IMR-90 (cell line): ENCODE results near the gene IER3. TPM values are rescaled to one million over a fixed set of nuclear protein-coding genes. Genes with fewer than 3 reads are reported as not detected.
A peak's percentile ranks its signal among the peaks of the same experiment; 100 is the strongest.

Experiments used
- ATAC-seq: fragments of 200-7000 bp; cut with Tn5 transposase; 2 replicates; pipeline ENCODE4 v1.9.1; 2020; ENCODE audit warnings: low read depth, mild to moderate bottlenecking, moderate library complexity
- BruUV-seq: library from RNA; stranded (reverse); fragments of 400-500 nt; replicated peaks from 2 replicates; lab custom pipeline; 2021; lab: Mats Ljungman, UMichigan
- CTCF ChIA-PET: fragments of 300-600 bp; formaldehyde crosslinking; extraction: SDS; loops from one replicate; lab custom pipeline; 2021; ENCODE audit warnings: antibody characterized with exemption; lab: Yijun Ruan, JAX
- POLR2A ChIA-PET: fragments of 300-600 bp; sonication (Branson Sonifier 250); formaldehyde crosslinking; loops from one replicate; lab custom pipeline; 2022; ENCODE audit warnings: antibody characterized with exemption; ENCODE audit not compliant: unreplicated experiment; lab: Charles Lee
- DNase-seq: peaks from one replicate; pipeline ENCODE4 v3.0.0; 2013
- H2AFZ ChIP-seq: replicated peaks from 2 replicates; pipeline ENCODE3; 2013; ENCODE audit warnings: low read length, mild to moderate bottlenecking; ENCODE audit not compliant: poor library complexity
- H2AK5ac ChIP-seq: 2 replicates; pipeline ENCODE4 v1.6.1; 2013; ENCODE audit warnings: low read depth, low read length, inconsistent platforms
- H2AK9ac ChIP-seq: replicated peaks from 2 replicates; pipeline ENCODE3; 2013; ENCODE audit warnings: mild to moderate bottlenecking, low read depth, low read length, moderate library complexity; ENCODE audit not compliant: poor library complexity
- H2BK120ac ChIP-seq: 2 replicates; pipeline ENCODE4 v1.6.1; 2013; ENCODE audit warnings: low read depth, low read length, inconsistent platforms
- H2BK15ac ChIP-seq: 3 replicates; pipeline ENCODE4 v1.6.1; 2013; ENCODE audit warnings: low read depth, low read length, inconsistent platforms
- H2BK20ac ChIP-seq: 2 replicates; pipeline ENCODE4 v1.6.1; 2013; ENCODE audit warnings: low read depth, mild to moderate bottlenecking, inconsistent platforms, low read length, moderate library complexity
- H2BK5ac ChIP-seq: 2 replicates; pipeline ENCODE4 v1.6.1; 2013; ENCODE audit warnings: mild to moderate bottlenecking, low read depth, low read length, inconsistent platforms; ENCODE audit not compliant: poor library complexity, severe bottlenecking
- H3K14ac ChIP-seq: replicated peaks from 2 replicates; pipeline ENCODE4 v1.6.1; 2013; ENCODE audit warnings: low read depth, low read length, inconsistent platforms
- H3K18ac ChIP-seq: 2 replicates; pipeline ENCODE4 v1.6.1; 2013; ENCODE audit warnings: low read depth, low read length, control low read depth
- H3K23ac ChIP-seq: 2 replicates; pipeline ENCODE4 v1.6.1; 2013; ENCODE audit warnings: low read depth, low read length, inconsistent platforms
- H3K27ac ChIP-seq: 2 replicates; pipeline ENCODE4 v1.5.1; 2013; ENCODE audit warnings: mild to moderate bottlenecking, control low read depth, low read length; ENCODE audit not compliant: insufficient read depth
- H3K27me3 ChIP-seq: 2 replicates; pipeline ENCODE4 v1.6.1; 2013; ENCODE audit warnings: low read length; ENCODE audit not compliant: control insufficient read depth, insufficient read depth
- H3K36me3 ChIP-seq: 2 replicates; pipeline ENCODE4 v1.6.1; 2013; ENCODE audit warnings: low read length, mixed read lengths; ENCODE audit not compliant: control insufficient read depth, insufficient read depth
- H3K4ac ChIP-seq: 2 replicates; pipeline ENCODE4 v1.6.1; 2013; ENCODE audit warnings: low read depth, low read length, inconsistent platforms
- H3K4me1 ChIP-seq: 2 replicates; pipeline ENCODE4 v1.6.1; 2013; ENCODE audit warnings: low read length, mixed read lengths; ENCODE audit not compliant: control insufficient read depth, insufficient read depth
- H3K4me2 ChIP-seq: 2 replicates; pipeline ENCODE4 v1.6.1; 2013; ENCODE audit warnings: low read depth, mild to moderate bottlenecking, control low read depth, low read length, moderate library complexity
- H3K4me3 ChIP-seq: 2 replicates; pipeline ENCODE4 v1.5.1; 2013; ENCODE audit warnings: low read depth, mild to moderate bottlenecking, control low read depth, low read length, moderate library complexity; ENCODE audit not compliant: insufficient read depth
- H3K56ac ChIP-seq: 2 replicates; pipeline ENCODE4 v1.6.1; 2013; ENCODE audit warnings: low read length, inconsistent platforms; ENCODE audit not compliant: insufficient read depth; ENCODE audit errors: extremely low read depth
- H3K79me1 ChIP-seq, 2 experiments: 2 replicates each; pipeline ENCODE4 v1.6.1; 2013; ENCODE audit warnings: low read length in 2 of 2, inconsistent platforms in 1 of 2, low read depth in 1 of 2
- H3K9ac ChIP-seq: 2 replicates; pipeline ENCODE4 v1.6.1; 2013; ENCODE audit warnings: low read depth, low read length, control low read depth
- H3K9me1 ChIP-seq: 2 replicates; pipeline ENCODE4 v1.6.1; 2013; ENCODE audit warnings: low read length, inconsistent platforms; ENCODE audit not compliant: insufficient read depth
- H3K9me3 ChIP-seq: 2 replicates; pipeline ENCODE4 v1.6.1; 2013; ENCODE audit warnings: low read length; ENCODE audit not compliant: control insufficient read depth, insufficient read depth
- H4K20me1 ChIP-seq: 2 replicates; pipeline ENCODE4 v1.6.1; 2013; ENCODE audit warnings: low read length, inconsistent platforms; ENCODE audit not compliant: insufficient read depth
- H4K5ac ChIP-seq: 2 replicates; pipeline ENCODE4 v1.6.1; 2013; ENCODE audit warnings: mild to moderate bottlenecking, low read depth, low read length, control low read depth
- H4K8ac ChIP-seq, 2 experiments: 2 replicates each; pipeline ENCODE4 v1.6.1; 2013; ENCODE audit warnings: low read depth in 2 of 2, low read length in 2 of 2, control low read depth in 1 of 2, inconsistent platforms in 1 of 2
- H4K91ac ChIP-seq: 2 replicates; pipeline ENCODE4 v1.6.1; 2013; ENCODE audit warnings: low read depth, low read length, inconsistent platforms; ENCODE audit not compliant: insufficient read depth
- POLR2A ChIP-seq: IDR thresholded peaks from 2 replicates; pipeline ENCODE4 v1.6.1; 2012; ENCODE audit warnings: mild to moderate bottlenecking, low read depth, low read length
- RCOR1 ChIP-seq: IDR thresholded peaks from 2 replicates; pipeline ENCODE4 v1.6.1; 2012; ENCODE audit warnings: mild to moderate bottlenecking, low read length, improper control_type of control experiment; ENCODE audit not compliant: insufficient replicate concordance
- WGBS, 2 experiments: methylation state at CpG; one replicate each; pipeline versions ENCODE4 v1.1.5 to v1.1.7; 2013; ENCODE audit warnings: missing lambda C conversion rate in 2 of 2; ENCODE audit not compliant: insufficient read length in 1 of 2; ENCODE audit errors: extremely low coverage in 2 of 2; 5-methylcytosine and 5-hydroxymethylcytosine counted together
- dilution Hi-C: fragments of 300-500 bp; cut with HindIII; formaldehyde crosslinking; loops from one replicate; pipeline ENCODE4 v1.14.3; 2018; ENCODE audit warnings: low sequenced_read_pairs; ENCODE audit not compliant: unreplicated experiment
- in situ Hi-C: fragments of 300-500 bp; cut with MboI; formaldehyde crosslinking; loops from 3 replicates; pipeline ENCODE4 v1.14.3; 2019; ENCODE audit warnings: low sequenced_read_pairs, inconsistent platforms, mixed read lengths
- intact Hi-C: fragments of 100-400 bp; cut with micrococcal nuclease; formaldehyde crosslinking; loops from 2 replicates; pipeline ENCODE4 v1.10.0; 2022
- polyA plus RNA-seq, 3 experiments: library from polyadenylated mRNA; depleted of rRNA; stranded (reverse); fragments of >200 nt; gene quantifications; 2 replicates each; pipeline ENCODE4 v1.2.3, GENCODE V29; 2012; ENCODE audit warnings: low replicate concordance in 1 of 3
- total RNA-seq: library from RNA; depleted of rRNA; stranded (reverse); fragments of >200 nt; gene quantifications from 2 replicates; pipeline ENCODE4 v1.2.3, GENCODE V29; 2012

IER3 gene
- total and polyA plus RNA-seq, 2 of the 4 experiments (the other 2 are of a cell fraction) = 38.4 to 159 TPM

- no peaks in the 10 kb centered on the region for H3K27me3 ChIP-seq
- no peak overlapping the region for H3K4me3 ChIP-seq
- no peak overlapping the region for H2AK9ac ChIP-seq
- H2AFZ ChIP-seq = no peak overlapping the region
- DNase-seq (peak; percentile 31), ATAC-seq (no peak)
- no TSS peak for BruUV-seq
- WGBS, 2 experiments = no CpG with 5 or more reads among the region's 2 CpGs
- H3K36me3 ChIP-seq = peaks cover 59% of the 10 kb centered on the region
- H3K4me2 ChIP-seq = no peak overlapping the region
- peak overlapping the region; percentile 35 for H3K23ac ChIP-seq
- dilution Hi-C loops (no loop called here), in situ Hi-C loops (loop anchor here (5.0 kb wide), 3 partner anchors 42 to 337 kb away; no protein-coding TSS in a partner anchor), intact Hi-C loops (loop anchor here (5.0 kb wide), 2 partner anchors 332 to 347 kb away; no protein-coding TSS in a partner anchor)
- H3K18ac ChIP-seq = no peak overlapping the region
- peak overlapping the region; percentile 85; the same call in 1 of the 2 replicates for H2AK5ac ChIP-seq
- no peak overlapping the region for H4K91ac ChIP-seq
- TF ChIP-seq RCOR1 = no peak
- TF ChIP-seq POLR2A = peak; percentile 66
- no peak overlapping the region; a peak in 1 of 4 replicates for H4K8ac ChIP-seq
- no peak overlapping the region for H3K56ac ChIP-seq
- H3K14ac ChIP-seq = 0 out of 2 replicates have a peak overlapping the region, but pooled peaks have one; percentile 44
- H2BK20ac ChIP-seq = peak overlapping the region; percentile 20; the same call in 1 of the 2 replicates
- no peak overlapping the region for H4K5ac ChIP-seq
- peaks cover 37 to 81% of the 10 kb centered on the region in 2 experiments for H3K79me1 ChIP-seq
- no peak overlapping the region; the same call in 1 of the 2 replicates for H3K27ac ChIP-seq
- POLR2A ChIA-PET = interaction anchor here (0.6 to 1.8 kb wide), 3 partner anchors 8 to 41 kb away, joined by 4 to 8 read pairs (median 7); no protein-coding TSS in a partner anchor
- H3K9me3 ChIP-seq = no peaks in the 10 kb centered on the region
- no peak overlapping the region for H2BK15ac ChIP-seq
- peaks cover 13% of the 10 kb centered on the region for H3K9me1 ChIP-seq
- H2BK5ac ChIP-seq = peak overlapping the region; percentile 38
- CTCF ChIA-PET = no interaction called here
- H3K4ac ChIP-seq = peak overlapping the region; percentile 72
- H4K20me1 ChIP-seq = peaks cover 21% of the 10 kb centered on the region
- H3K9ac ChIP-seq = peak overlapping the region; percentile 3; the same call in 1 of the 2 replicates
- peaks cover 15% of the 10 kb centered on the region for H3K4me1 ChIP-seq
- H2BK120ac ChIP-seq = no peak overlapping the region
Observed at GRCh38 chr6:30740540-30740870, 3.8 kb downstream of the IER3 start.
